Testis (tissue), 3 donors: Measurements from ENCODE around the gene PXMP2. TPM values are rescaled to one million over a fixed set of nuclear protein-coding genes. Genes with fewer than 3 reads are reported as not detected.

Experiments used
- DNase-seq: peaks from one replicate; pipeline ENCODE4 v3.0.0-alpha.2; 2019
- H3K27ac ChIP-seq, 2 donors: fragments of 200-600 bp; sonication (generic); one replicate each; pipeline ENCODE4 v1.5.1; 2019
- H3K27me3 ChIP-seq: fragments of 200-600 bp; sonication (generic); one replicate; pipeline ENCODE4 v1.5.1; 2019
- H3K36me3 ChIP-seq: fragments of 200-600 bp; sonication (generic); one replicate; pipeline ENCODE4 v1.5.1; 2017; ENCODE audit warnings: low read depth; ENCODE audit errors: missing control alignments
- H3K4me1 ChIP-seq: fragments of 200-600 bp; sonication (generic); one replicate; pipeline ENCODE4 v1.5.1; 2019
- H3K4me3 ChIP-seq, 2 donors: fragments of 200-600 bp; sonication (generic); one replicate each; pipeline ENCODE4 v1.5.1; 2017 to 2019
- H3K9me3 ChIP-seq: fragments of 200-600 bp; sonication (generic); one replicate; pipeline ENCODE4 v1.5.1; 2017
- CTCF ChIP-seq, 3 experiments: fragments of 450-650 bp in 2 of 3; fragments of 200-600 bp in 1 of 3; sonication (generic) in 1 of 3; IDR thresholded peaks; one replicate each; pipeline ENCODE4 v1.5.1; 2016 to 2019; ENCODE audit warnings: antibody characterized with exemption in 3 of 3, mild to moderate bottlenecking in 2 of 3, moderate library complexity in 1 of 3
- POLR2A ChIP-seq: fragments of 450-650 bp; IDR thresholded peaks from one replicate; pipeline ENCODE4 v1.6.1; 2017; ENCODE audit warnings: antibody characterized with exemption, mild to moderate bottlenecking, moderate library complexity
- WGBS, 2 donors: methylation state at CpG; one replicate each; pipeline ENCODE4 v1.1.5; 2018; 5-methylcytosine and 5-hydroxymethylcytosine counted together
- intact Hi-C: fragments of 100-400 bp; cut with DNase I; formaldehyde crosslinking; loops from one replicate; pipeline ENCODE4 v1.15.1; 2023; ENCODE audit warnings: low total_unique reads
- polyA plus RNA-seq: library from polyadenylated mRNA; stranded (reverse); fragments of 350-450 nt; fragmentation: Illumina TruSeq; extraction: RNeasy Lipid Tissue Mini Kit (QIAGEN cat#74804); gene quantifications from one replicate; pipeline ENCODE4 v1.2.3, GENCODE V29; 2014; ENCODE audit warnings: low read depth, low replicate concordance; ENCODE audit not compliant: insufficient read depth
- total RNA-seq, 2 donors: library from RNA; depleted of rRNA; stranded (reverse); fragments of >200 nt; gene quantifications; one replicate each; pipeline ENCODE4 v1.2.3, GENCODE V29; 2016

Gene PXMP2
- total and polyA plus RNA-seq, 3 donors from 2014 or later = 13.5 to 26.5 (median 16.0) TPM

GRCh38 chr12:132660996-132661395 lies 26.4 kb upstream of the PXMP2 start:
- no peaks in the 10 kb centered on the region for H3K36me3 ChIP-seq
- 82 to 84% methylated on average over 10 to 11 of the region's 11 CpGs for WGBS, 2 donors
- no peak overlapping the region for H3K27ac ChIP-seq
- intact Hi-C loops = no loop called here
- TF ChIP-seq POLR2A (no peak), CTCF (IDR thresholded peaks at IDR 0.05) (no peak)
- no peak overlapping the region for H3K4me3 ChIP-seq
- H3K27me3 ChIP-seq = no peaks in the 10 kb centered on the region
- no peaks in the 10 kb centered on the region for H3K4me1 ChIP-seq
- H3K9me3 ChIP-seq = no peaks in the 10 kb centered on the region
- no peak for DNase-seq

GRCh38 chr12:132661972-132662371 lies 25.4 kb upstream of the PXMP2 start:
- no peaks in the 10 kb centered on the region for H3K4me1 ChIP-seq
- no peaks in the 10 kb centered on the region for H3K9me3 ChIP-seq
- H3K27ac ChIP-seq = no peak overlapping the region
- no peak for DNase-seq
- no peaks in the 10 kb centered on the region for H3K36me3 ChIP-seq
- intact Hi-C loops = no loop called here
- H3K4me3 ChIP-seq = no peak overlapping the region
- no peaks in the 10 kb centered on the region for H3K27me3 ChIP-seq
- 75 to 81% methylated on average over 5 of the region's 5 CpGs for WGBS, 2 donors
- TF ChIP-seq CTCF (IDR thresholded peaks at IDR 0.05) = no peak
- TF ChIP-seq POLR2A = no peak

GRCh38 chr12:132662901-132663755 lies 24.3 kb upstream of the PXMP2 start:
- 91 to 95% methylated on average over 28 to 29 of the region's 29 CpGs for WGBS, 2 donors
- intact Hi-C loops = no loop called here
- no peaks in the 10 kb centered on the region for H3K36me3 ChIP-seq
- H3K9me3 ChIP-seq = no peaks in the 10 kb centered on the region
- no peaks in the 10 kb centered on the region for H3K27me3 ChIP-seq
- no peak overlapping the region for H3K27ac ChIP-seq
- no peak overlapping the region for H3K4me3 ChIP-seq
- no peak for TF ChIP-seq CTCF (IDR thresholded peaks at IDR 0.05)
- no peak for TF ChIP-seq POLR2A
- DNase-seq = no peak
- no peaks in the 10 kb centered on the region for H3K4me1 ChIP-seq

- Histone ChIP-seq H3K27ac (no peak overlapping the region), H3K36me3 (no peaks in the 10 kb centered on the region), H3K9me3 (no peaks in the 10 kb centered on the region), H3K27me3 (no peaks in the 10 kb centered on the region), H3K4me1 (no peaks in the 10 kb centered on the region), H3K4me3 (no peak overlapping the region)
- 93 to 96% methylated on average over 21 of the region's 21 CpGs for WGBS, 2 donors
- intact Hi-C loops = no loop called here
- no peak for DNase-seq
- TF ChIP-seq CTCF (IDR thresholded peaks at IDR 0.05) (no peak), POLR2A (no peak)
Observed at GRCh38 chr12:132664206-132665148, 22.9 kb upstream of the PXMP2 start.
